GM23248 (cell line): ENCODE results near the gene TOLLIP. TPM values are rescaled to one million over a fixed set of nuclear protein-coding genes. Genes with fewer than 3 reads are reported as not detected.
A peak's percentile ranks its signal among the peaks of the same experiment; 100 is the strongest.
"Not testable (repeated sequence)": the region's sequence is repeated elsewhere in the genome, so short reads cannot be mapped to it uniquely, and the experiment has no call there.

ENCODE experiments used
- DNase-seq: peaks from one replicate; pipeline ENCODE4 v3.0.0-alpha.2; 2015
- H2AFZ ChIP-seq: fragments of 200-600 bp; sonication (generic); 2 replicates; pipeline ENCODE4 v1.6.1; 2016; ENCODE audit warnings: antibody characterized with exemption
- H3F3A ChIP-seq: fragments of 200-600 bp; sonication (generic); 2 replicates; pipeline ENCODE4 v1.6.1; 2016; ENCODE audit warnings: mild to moderate bottlenecking, antibody characterized with exemption, mixed run types; ENCODE audit not compliant: insufficient read depth
- H3K27ac ChIP-seq: fragments of 200-600 bp; sonication (generic); 2 replicates; pipeline ENCODE4 v1.5.1; 2016; ENCODE audit warnings: mild to moderate bottlenecking
- H3K27me3 ChIP-seq: fragments of 200-600 bp; sonication (generic); replicated peaks from 2 replicates; pipeline ENCODE4 v1.6.1; 2016; ENCODE audit warnings: mild to moderate bottlenecking; ENCODE audit not compliant: insufficient read depth
- H3K36me3 ChIP-seq: fragments of 200-600 bp; sonication (generic); 2 replicates; pipeline ENCODE4 v1.6.1; 2016; ENCODE audit warnings: low read depth, mild to moderate bottlenecking
- H3K4me1 ChIP-seq: fragments of 200-600 bp; sonication (generic); 2 replicates; pipeline ENCODE4 v1.6.1; 2016; ENCODE audit warnings: mild to moderate bottlenecking; ENCODE audit not compliant: insufficient read depth
- H3K4me2 ChIP-seq: fragments of 200-600 bp; sonication (generic); one replicate; pipeline ENCODE4 v1.6.1; 2016; ENCODE audit warnings: mild to moderate bottlenecking; ENCODE audit not compliant: unreplicated experiment
- H3K4me3 ChIP-seq: fragments of 200-600 bp; sonication (generic); 2 replicates; pipeline ENCODE4 v1.5.1; 2016; ENCODE audit warnings: mild to moderate bottlenecking
- H3K79me2 ChIP-seq: fragments of 200-600 bp; sonication (generic); 2 replicates; pipeline ENCODE4 v1.6.1; 2016; ENCODE audit warnings: mild to moderate bottlenecking; ENCODE audit not compliant: insufficient read depth
- H3K9ac ChIP-seq: fragments of 200-600 bp; sonication (generic); 2 replicates; pipeline ENCODE4 v1.6.1; 2016; ENCODE audit warnings: mild to moderate bottlenecking
- H3K9me2 ChIP-seq: fragments of 200-600 bp; sonication (generic); 2 replicates; pipeline ENCODE4 v1.6.1; 2016; ENCODE audit warnings: mixed run types, mild to moderate bottlenecking, moderate library complexity; ENCODE audit not compliant: insufficient read depth
- H3K9me3 ChIP-seq: fragments of 200-600 bp; sonication (generic); one replicate; pipeline ENCODE4 v1.6.1; 2017; ENCODE audit warnings: low read depth
- H4K20me1 ChIP-seq: fragments of 200-600 bp; sonication (generic); 2 replicates; pipeline ENCODE4 v1.6.0; 2016; ENCODE audit not compliant: insufficient read depth
- EZH2 ChIP-seq: fragments of 200-600 bp; sonication (generic); IDR thresholded peaks from 2 replicates; pipeline ENCODE4 v1.6.1; 2018; ENCODE audit warnings: antibody characterized with exemption, mild to moderate bottlenecking; ENCODE audit not compliant: insufficient read depth, poor library complexity, severe bottlenecking
- EZH2phosphoT487 ChIP-seq: fragments of 200-600 bp; sonication (generic); IDR thresholded peaks from 2 replicates; pipeline ENCODE4 v1.6.1; 2018; ENCODE audit warnings: antibody characterized with exemption, moderate library complexity, mild to moderate bottlenecking, low read depth; ENCODE audit not compliant: insufficient read depth
- WGBS, 2 experiments: methylation state at CpG; one replicate each; pipeline ENCODE4 v1.1.6; 2015 to 2017; ENCODE audit warnings: low lambda C conversion rate in 2 of 2, low coverage in 1 of 2; ENCODE audit errors: missing lambda C conversion rate in 2 of 2; 5-methylcytosine and 5-hydroxymethylcytosine counted together
- in situ Hi-C: fragments of 300-500 bp; cut with MboI; formaldehyde crosslinking; loops from 2 replicates; pipeline ENCODE4 v1.15.0; 2020
- polyA plus RNA-seq: library from polyadenylated mRNA; unstranded; fragments of >200 nt; fragmentation: Nextera tagmentation; extraction: Ambion mirVana; gene quantifications from 2 replicates; pipeline ENCODE4 v1.2.1, GENCODE V29; 2016
- total RNA-seq: library from RNA; depleted of rRNA; stranded (reverse); fragments of >200 nt; shearing (Covaris generic); gene quantifications from 2 replicates; pipeline ENCODE4 v1.2.3, GENCODE V29; 2014

Gene TOLLIP
- total and polyA plus RNA-seq, 2 experiments from 2014 or later: 27.3 to 57.7 TPM

DNA sequence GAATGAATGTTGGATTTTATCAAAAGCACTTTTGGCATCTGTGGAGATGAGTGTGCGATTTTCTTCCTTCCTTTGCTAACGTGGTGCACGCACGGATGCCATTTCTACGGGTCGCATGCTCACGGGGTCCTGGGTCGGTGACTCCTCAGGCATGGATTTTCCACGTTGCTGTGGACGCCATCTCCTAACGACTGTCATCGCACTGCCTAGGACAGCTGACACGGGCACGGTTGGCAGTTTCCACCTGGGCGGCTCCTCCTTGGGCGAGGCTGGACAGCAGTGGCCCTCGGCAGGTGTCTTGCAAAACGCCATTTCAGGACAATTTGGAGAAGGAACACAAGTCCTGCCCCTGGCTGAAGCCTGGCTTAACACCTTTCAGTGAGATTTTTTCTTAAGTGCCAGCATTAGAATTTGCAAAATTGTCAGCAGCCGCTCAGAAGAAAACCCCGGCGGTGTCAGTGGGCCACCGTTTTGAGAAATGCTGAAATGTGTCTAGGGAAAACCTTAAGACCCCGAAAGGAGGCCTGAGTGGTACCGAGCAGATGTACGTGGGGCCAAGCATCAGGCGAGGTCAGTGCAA, 34.7 kb upstream of the TOLLIP start:
- TF ChIP-seq EZH2phosphoT487 (no peak), EZH2 (no peak)
- no peaks in the 10 kb centered on the region for H3K9me3 ChIP-seq

DNA sequence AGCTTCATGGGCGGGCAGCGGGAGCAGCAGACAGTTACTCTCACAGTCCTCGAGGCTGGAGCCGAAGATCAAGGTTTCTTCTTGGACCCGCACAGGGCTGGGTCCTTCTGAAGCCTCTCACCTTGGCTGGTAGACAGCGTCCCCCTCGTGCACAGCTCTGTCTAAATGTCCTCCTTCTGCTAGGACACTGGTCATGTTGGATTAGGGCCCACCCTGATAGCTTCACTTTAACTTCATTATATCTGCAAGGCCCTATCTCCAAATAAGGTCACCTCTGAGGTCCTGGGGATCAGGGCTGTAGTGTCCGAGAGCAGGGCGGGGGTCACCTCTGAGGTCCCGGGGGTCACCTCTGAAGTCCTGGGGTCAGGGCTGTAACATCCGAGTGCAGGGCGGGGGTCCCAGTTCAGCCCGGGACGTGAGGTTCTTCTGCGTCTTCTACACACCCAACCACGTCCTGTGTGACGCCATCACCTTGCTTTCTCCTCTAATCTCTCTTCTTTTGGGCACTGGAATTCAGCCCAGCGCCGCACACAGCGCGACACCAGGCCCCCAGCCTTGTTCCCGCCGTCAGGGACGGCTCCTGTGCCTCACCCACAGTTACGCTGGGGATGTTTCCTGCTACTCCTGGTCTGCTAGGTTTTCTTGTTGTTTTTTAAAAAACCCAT, 34.1 kb upstream of the TOLLIP start:
- no peak overlapping the region for H3K9ac ChIP-seq
- no peaks in the 10 kb centered on the region for H4K20me1 ChIP-seq
- no peaks in the 10 kb centered on the region for H3K9me3 ChIP-seq
- H3K36me3 ChIP-seq: no peaks in the 10 kb centered on the region
- H3K4me2 ChIP-seq: no peak overlapping the region
- H3K27me3 ChIP-seq: 0 out of 2 replicates have a peak, but pooled peaks cover 4% of the 10 kb centered on the region
- H3F3A ChIP-seq: peaks cover 11% of the 10 kb centered on the region; the same call in 1 of the 2 replicates
- no peaks in the 10 kb centered on the region for H3K9me2 ChIP-seq
- no peak overlapping the region for H2AFZ ChIP-seq
- DNase-seq: no peak
- TF ChIP-seq EZH2: no peak
- no peak for TF ChIP-seq EZH2phosphoT487
- no peak overlapping the region for H3K27ac ChIP-seq
- no peaks in the 10 kb centered on the region for H3K79me2 ChIP-seq
- WGBS, 2 experiments: 62 to 65% methylated on average over 24 to 25 of the region's 25 CpGs
- no peak overlapping the region for H3K4me3 ChIP-seq
- H3K4me1 ChIP-seq: no peaks in the 10 kb centered on the region
- in situ Hi-C loops: no loop called here

More for the DNA sequence above, 34.7 kb upstream of the TOLLIP start:
- H4K20me1 ChIP-seq: no peaks in the 10 kb centered on the region
- no peaks in the 10 kb centered on the region for H3K79me2 ChIP-seq
- H2AFZ ChIP-seq: no peak overlapping the region
- H3K9ac ChIP-seq: no peak overlapping the region
- no peak overlapping the region for H3K27ac ChIP-seq
- peaks cover 9% of the 10 kb centered on the region; the same call in 1 of the 2 replicates for H3K27me3 ChIP-seq
- in situ Hi-C loops: no loop called here
- no peaks in the 10 kb centered on the region for H3K4me1 ChIP-seq
- WGBS, 2 experiments: 63 to 67% methylated on average over 26 of the region's 26 CpGs
- H3K4me2 ChIP-seq: no peak overlapping the region
- H3F3A ChIP-seq: peaks cover 7% of the 10 kb centered on the region; the same call in 1 of the 2 replicates
- H3K9me2 ChIP-seq: no peaks in the 10 kb centered on the region
- no peaks in the 10 kb centered on the region for H3K36me3 ChIP-seq
- no peak overlapping the region for H3K4me3 ChIP-seq
- no peak for DNase-seq

DNA sequence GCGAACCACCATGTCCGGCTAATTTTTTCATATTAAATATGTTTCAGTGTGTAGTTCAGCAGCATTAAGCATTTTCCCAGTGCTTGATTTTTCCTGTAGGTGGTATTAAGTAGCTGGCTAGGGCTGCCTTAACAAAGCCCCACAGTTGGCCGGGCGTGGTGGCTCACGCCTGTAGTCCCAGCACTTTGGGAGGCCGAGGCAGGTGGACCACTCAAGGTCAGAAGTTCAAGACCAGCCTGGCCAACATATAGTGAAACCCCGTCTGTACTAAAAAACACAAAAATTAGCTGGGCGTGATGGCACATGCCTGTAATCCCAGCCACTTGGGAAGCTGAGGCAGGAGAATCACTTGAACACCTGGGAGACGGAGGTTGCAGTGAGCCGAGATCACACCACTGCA, 33.5 kb upstream of the TOLLIP start:
- Histone ChIP-seq H4K20me1 (no peaks in the 10 kb centered on the region), H3K36me3 (no peaks in the 10 kb centered on the region), H3K4me2 (no peak overlapping the region), H2AFZ (no peak overlapping the region), H3K9me3 (no peaks in the 10 kb centered on the region), H3K27me3 (0 out of 2 replicates have a peak, but pooled peaks cover 4% of the 10 kb centered on the region), H3K4me3 (no peak overlapping the region), H3K9me2 (no peaks in the 10 kb centered on the region), H3F3A (peaks cover 11% of the 10 kb centered on the region; the same call in 1 of the 2 replicates), H3K27ac (no peak overlapping the region), H3K4me1 (no peaks in the 10 kb centered on the region), H3K9ac (no peak overlapping the region), H3K79me2 (no peaks in the 10 kb centered on the region)
- in situ Hi-C loops: no loop called here
- 62% methylated on average over 10 of the region's 10 CpGs for WGBS, 2 experiments
- DNase-seq: no peak
- no peak for TF ChIP-seq EZH2phosphoT487
- TF ChIP-seq EZH2: no peak

DNA sequence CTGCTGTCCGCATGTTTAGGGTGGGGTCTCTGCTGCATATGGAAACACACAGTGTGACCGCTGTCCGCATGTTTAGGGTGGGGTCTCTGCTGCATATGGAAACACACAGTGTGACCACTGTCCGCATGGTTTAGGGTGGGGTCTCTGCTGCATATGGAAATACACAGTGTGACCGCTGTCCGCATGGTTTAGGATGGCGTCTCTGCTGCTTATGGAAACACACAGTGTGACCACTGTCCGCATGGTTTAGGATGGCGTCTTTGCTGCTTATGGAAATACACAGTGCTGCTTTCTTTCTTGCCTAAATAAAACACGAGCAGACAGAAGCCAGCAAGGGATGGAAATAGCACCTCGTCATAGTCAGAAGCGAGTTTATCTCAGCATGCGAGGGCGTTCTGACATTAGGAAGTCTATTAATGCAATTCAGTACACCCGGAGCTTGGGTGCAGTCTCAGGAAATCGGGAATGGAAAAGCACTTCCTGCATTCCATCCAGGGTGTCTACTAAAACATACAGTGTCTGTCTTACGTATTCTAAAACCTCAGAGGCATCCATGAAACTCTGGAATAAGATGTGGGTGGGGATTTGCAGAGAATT, 32.6 kb upstream of the TOLLIP start:
- WGBS, 2 experiments: 49 to 53% methylated on average over 17 of the region's 17 CpGs
- H2AFZ ChIP-seq: no peak overlapping the region
- H3K79me2 ChIP-seq: no peaks in the 10 kb centered on the region
- H3K27ac ChIP-seq: no peak overlapping the region
- no peak overlapping the region for H3K9ac ChIP-seq
- H3K27me3 ChIP-seq: 0 out of 2 replicates have a peak, but pooled peaks cover 4% of the 10 kb centered on the region
- peak; percentile 65 for DNase-seq
- H3K4me1 ChIP-seq: no peaks in the 10 kb centered on the region
- no peaks in the 10 kb centered on the region for H3K9me3 ChIP-seq
- H4K20me1 ChIP-seq: no peaks in the 10 kb centered on the region
- in situ Hi-C loops: no loop called here
- TF ChIP-seq EZH2 (no peak), EZH2phosphoT487 (no peak)
- H3K4me3 ChIP-seq: no peak overlapping the region
- peaks cover 11% of the 10 kb centered on the region; the same call in 1 of the 2 replicates for H3F3A ChIP-seq
- no peak overlapping the region for H3K4me2 ChIP-seq
- no peaks in the 10 kb centered on the region for H3K36me3 ChIP-seq
- H3K9me2 ChIP-seq: no peaks in the 10 kb centered on the region

DNA sequence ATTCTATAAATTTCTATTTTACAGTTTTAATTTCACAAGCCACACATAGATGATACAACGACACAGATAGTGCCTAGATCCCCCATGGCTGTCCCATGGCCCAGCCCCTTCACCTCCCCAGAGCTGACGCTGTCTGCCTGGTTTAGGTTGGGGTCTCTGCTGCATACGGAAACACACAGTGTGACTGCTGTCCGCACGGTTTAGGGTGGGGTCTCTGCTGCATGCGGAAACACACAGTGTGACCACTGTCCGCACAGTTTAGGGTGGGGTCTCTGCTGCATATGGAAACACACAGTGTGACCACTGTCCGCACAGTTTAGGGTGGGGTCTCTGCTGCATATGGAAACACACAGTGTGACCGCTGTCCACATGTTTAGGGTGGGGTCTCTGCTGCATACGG, 31.8 kb upstream of the TOLLIP start:
- H3K36me3 ChIP-seq, DNase-seq, H3K27me3 ChIP-seq, H3K9ac ChIP-seq, H3K4me3 ChIP-seq, H3K4me2 ChIP-seq, H4K20me1 ChIP-seq, H3K27ac ChIP-seq, H3K9me3 ChIP-seq, H3K79me2 ChIP-seq, in situ Hi-C loops, H3K9me2 ChIP-seq, H2AFZ ChIP-seq, H3K4me1 ChIP-seq: not testable (repeated sequence)
- 79 to 89% methylated on average over 10 of the region's 10 CpGs for WGBS, 2 experiments
- peaks cover 11% of the 10 kb centered on the region; the same call in 1 of the 2 replicates for H3F3A ChIP-seq
